OCI-LY7 (cell line): ENCODE data around the gene TRAPPC6A.

Source experiments
- EZH2phosphoT487 ChIP-seq: fragments of 200-600 bp; sonication (generic); IDR thresholded peaks from 2 replicates; pipeline ENCODE4 v1.6.1; 2018; ENCODE audit warnings: low read depth, borderline replicate concordance, mild to moderate bottlenecking, mixed run types, antibody characterized with exemption, low read length, moderate library complexity, mixed read lengths
- TF ChIP-seq, protein P1 (sequence below): fragments of 200-600 bp; sonication (generic); conservative IDR thresholded peaks from 2 replicates; pipeline ENCODE4 v1.5.1; 2014; ENCODE audit warnings: mild to moderate bottlenecking, antibody characterized with exemption, low read length, moderate library complexity, mixed read lengths

DNA sequence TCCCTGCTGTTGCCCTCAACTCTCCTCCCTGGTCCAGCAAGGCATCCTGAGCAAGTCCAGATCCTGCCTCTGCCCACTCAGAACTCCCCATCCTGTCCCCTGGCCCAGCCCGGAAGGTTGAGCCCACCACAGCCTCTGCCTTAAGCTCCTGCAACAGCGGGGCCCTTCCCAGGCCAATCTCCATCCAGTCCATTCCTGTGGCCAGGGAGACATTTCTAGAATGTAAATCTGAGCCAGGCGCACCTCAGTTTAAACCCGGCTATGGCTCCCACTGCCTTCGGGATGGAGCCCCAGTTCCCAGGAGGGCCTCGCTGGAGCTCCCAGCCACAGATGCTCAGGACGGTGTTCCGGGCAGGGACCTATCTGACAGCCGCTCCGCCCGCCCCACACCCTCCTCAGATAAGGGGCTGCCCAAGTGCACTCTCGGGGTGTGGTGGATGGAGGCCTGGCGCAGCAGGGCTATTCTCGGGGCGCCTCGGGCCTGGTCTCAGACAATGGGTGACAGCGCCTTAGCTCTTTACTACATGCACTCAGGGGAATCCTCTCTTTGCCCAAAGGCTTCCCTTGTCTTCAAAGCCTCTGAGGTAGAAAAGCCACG is 5.3 kb downstream of the TRAPPC6A start:
- TF ChIP-seq, protein P1, sequence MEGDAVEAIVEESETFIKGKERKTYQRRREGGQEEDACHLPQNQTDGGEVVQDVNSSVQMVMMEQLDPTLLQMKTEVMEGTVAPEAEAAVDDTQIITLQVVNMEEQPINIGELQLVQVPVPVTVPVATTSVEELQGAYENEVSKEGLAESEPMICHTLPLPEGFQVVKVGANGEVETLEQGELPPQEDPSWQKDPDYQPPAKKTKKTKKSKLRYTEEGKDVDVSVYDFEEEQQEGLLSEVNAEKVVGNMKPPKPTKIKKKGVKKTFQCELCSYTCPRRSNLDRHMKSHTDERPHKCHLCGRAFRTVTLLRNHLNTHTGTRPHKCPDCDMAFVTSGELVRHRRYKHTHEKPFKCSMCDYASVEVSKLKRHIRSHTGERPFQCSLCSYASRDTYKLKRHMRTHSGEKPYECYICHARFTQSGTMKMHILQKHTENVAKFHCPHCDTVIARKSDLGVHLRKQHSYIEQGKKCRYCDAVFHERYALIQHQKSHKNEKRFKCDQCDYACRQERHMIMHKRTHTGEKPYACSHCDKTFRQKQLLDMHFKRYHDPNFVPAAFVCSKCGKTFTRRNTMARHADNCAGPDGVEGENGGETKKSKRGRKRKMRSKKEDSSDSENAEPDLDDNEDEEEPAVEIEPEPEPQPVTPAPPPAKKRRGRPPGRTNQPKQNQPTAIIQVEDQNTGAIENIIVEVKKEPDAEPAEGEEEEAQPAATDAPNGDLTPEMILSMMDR = no peak
- no peak for TF ChIP-seq EZH2phosphoT487
